RWPE2 (cell line): ENCODE results near the gene PGRMC1.

Experiments
- ATAC-seq: fragments of 200-7000 bp; cut with Tn5 transposase; 3 replicates; pipeline ENCODE4 v1.9.1; 2021; ENCODE audit warnings: low read depth
- DNase-seq: peaks from one replicate; pipeline ENCODE4 v3.0.0-alpha.2; 2020; ENCODE audit warnings: low spot score
- H3K27ac ChIP-seq: fragments of 450-650 bp; 2 replicates; pipeline ENCODE4 v1.5.1; 2017; ENCODE audit warnings: mild to moderate bottlenecking; ENCODE audit not compliant: poor library complexity, severe bottlenecking
- H3K27me3 ChIP-seq: fragments of 250-450 bp; sonication (Bioruptor Pico); 2 replicates; pipeline ENCODE4 v1.5.1; 2021; ENCODE audit warnings: mild to moderate bottlenecking, moderate library complexity; ENCODE audit not compliant: insufficient read depth, poor library complexity, severe bottlenecking
- H3K36me3 ChIP-seq: fragments of 250-450 bp; sonication (Bioruptor Pico); 2 replicates; pipeline ENCODE4 v1.5.1; 2020; ENCODE audit warnings: low read depth, mild to moderate bottlenecking, moderate library complexity
- H3K4me1 ChIP-seq: fragments of 250-450 bp; sonication (Bioruptor Pico); 2 replicates; pipeline ENCODE4 v1.5.1; 2021; ENCODE audit warnings: mild to moderate bottlenecking, moderate library complexity; ENCODE audit not compliant: insufficient read depth, poor library complexity, severe bottlenecking
- H3K4me3 ChIP-seq: fragments of 250-450 bp; sonication (Bioruptor Pico); 2 replicates; pipeline ENCODE4 v1.5.1; 2021; ENCODE audit warnings: mild to moderate bottlenecking, moderate library complexity; ENCODE audit not compliant: severe bottlenecking
- H3K9me3 ChIP-seq: fragments of 250-450 bp; sonication (Bioruptor Pico); 2 replicates; pipeline ENCODE4 v1.5.1; 2021; ENCODE audit warnings: mild to moderate bottlenecking, moderate library complexity; ENCODE audit not compliant: severe bottlenecking
- CTCF ChIP-seq: fragments of 450-650 bp; IDR thresholded peaks from one replicate; pipeline ENCODE4 v1.5.1; 2017; ENCODE audit warnings: mild to moderate bottlenecking, moderate library complexity; ENCODE audit not compliant: poor library complexity, severe bottlenecking

PGRMC1 gene

GRCh38 chrX:119238557-119238956 lies 2.5 kb downstream of the PGRMC1 start:
- TF ChIP-seq CTCF: no peak
- H3K36me3 ChIP-seq: peaks cover 14% of the 10 kb centered on the region; the same call in 1 of the 2 replicates
- no peaks in the 10 kb centered on the region for H3K27me3 ChIP-seq
- H3K27ac ChIP-seq: no peak overlapping the region
- H3K4me1 ChIP-seq: no peaks in the 10 kb centered on the region
- DNase-seq (no peak), ATAC-seq (no peak)
- H3K9me3 ChIP-seq: no peaks in the 10 kb centered on the region
- H3K4me3 ChIP-seq: no peak overlapping the region

- H3K36me3 ChIP-seq: peaks cover 14% of the 10 kb centered on the region; the same call in 1 of the 2 replicates
- no peak for DNase-seq
Observed at GRCh38 chrX:119240356-119240755, 4.3 kb downstream of the PGRMC1 start.

GRCh38 chrX:119247702-119248101 lies 11.6 kb downstream of the PGRMC1 start:
- Histone ChIP-seq H3K4me1 (no peaks in the 10 kb centered on the region), H3K4me3 (no peak overlapping the region), H3K36me3 (no peaks in the 10 kb centered on the region), H3K27me3 (no peaks in the 10 kb centered on the region), H3K27ac (no peak overlapping the region), H3K9me3 (no peaks in the 10 kb centered on the region)
- TF ChIP-seq CTCF: no peak
- ATAC-seq (no peak), DNase-seq (no peak)

More at GRCh38 chrX:119240356-119240755, 4.3 kb downstream of the PGRMC1 start:
- H3K4me1 ChIP-seq: no peaks in the 10 kb centered on the region
- no peak for ATAC-seq
- TF ChIP-seq CTCF: no peak
- no peaks in the 10 kb centered on the region for H3K9me3 ChIP-seq
- H3K4me3 ChIP-seq: no peak overlapping the region
- no peak overlapping the region for H3K27ac ChIP-seq
- no peaks in the 10 kb centered on the region for H3K27me3 ChIP-seq

- no peak overlapping the region for H3K4me3 ChIP-seq
- H3K27me3 ChIP-seq: no peaks in the 10 kb centered on the region
- no peaks in the 10 kb centered on the region for H3K36me3 ChIP-seq
- no peak overlapping the region for H3K27ac ChIP-seq
- ATAC-seq (no peak), DNase-seq (no peak)
- H3K4me1 ChIP-seq: no peaks in the 10 kb centered on the region
- no peaks in the 10 kb centered on the region for H3K9me3 ChIP-seq
- no peak for TF ChIP-seq CTCF
Observed at GRCh38 chrX:119249891-119250290, 13.8 kb downstream of the PGRMC1 start.

- Histone ChIP-seq H3K9me3 (no peaks in the 10 kb centered on the region), H3K4me3 (no peak overlapping the region), H3K4me1 (no peaks in the 10 kb centered on the region), H3K27me3 (no peaks in the 10 kb centered on the region), H3K27ac (no peak overlapping the region), H3K36me3 (no peaks in the 10 kb centered on the region)
- TF ChIP-seq CTCF: no peak
- ATAC-seq (no peak), DNase-seq (no peak)
Observed at GRCh38 chrX:119251386-119251785, 15.3 kb downstream of the PGRMC1 start.
